GM18520 (cell line): ENCODE data around the gene NTNG1.

Source experiments
- ATAC-seq: cut with Tn5 transposase; IDR thresholded peaks from one replicate; pipeline ENCODE4 v1.9.1; 2021; ENCODE audit not compliant: unreplicated experiment

NTNG1 gene

DNA sequence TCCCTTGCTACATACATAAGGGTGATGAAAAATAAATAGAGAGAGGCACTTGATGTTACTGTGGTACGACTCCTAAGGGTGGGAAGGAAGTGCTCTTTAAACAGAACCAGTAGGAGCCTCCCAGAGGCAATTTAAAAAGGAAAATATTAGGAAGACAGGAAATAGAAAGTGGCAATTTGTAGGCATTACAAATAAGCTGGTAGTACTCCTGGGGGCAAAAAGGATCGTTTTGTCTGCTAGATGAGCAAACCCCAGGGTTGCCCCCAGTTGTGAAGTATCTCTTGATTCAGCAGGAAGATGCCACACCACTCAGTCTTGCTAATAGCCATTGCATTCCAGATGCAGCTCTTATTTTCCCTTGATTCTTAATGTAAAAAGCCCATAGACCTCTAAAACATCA is 303.0 kb downstream of the NTNG1 start:
- ATAC-seq = no peak

DNA sequence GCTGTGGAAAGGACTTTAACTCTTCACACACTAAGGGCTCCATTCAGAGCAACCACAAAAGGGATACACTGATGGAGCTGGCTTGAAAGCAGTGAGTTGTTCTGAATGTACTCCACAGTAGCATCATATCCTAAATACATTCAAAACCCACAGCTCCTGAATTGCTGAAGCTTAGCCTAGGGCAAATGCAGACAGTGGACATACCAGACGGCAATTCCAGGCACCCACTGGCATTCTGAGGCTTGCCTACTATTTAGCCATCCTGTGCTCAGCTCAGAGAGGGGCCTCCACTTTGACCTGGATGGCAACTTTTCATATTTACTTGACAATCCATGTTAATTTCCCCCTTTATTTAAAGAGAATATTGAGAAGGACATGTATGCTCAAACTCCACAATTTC is 303.5 kb downstream of the NTNG1 start:
- ATAC-seq = no peak

DNA sequence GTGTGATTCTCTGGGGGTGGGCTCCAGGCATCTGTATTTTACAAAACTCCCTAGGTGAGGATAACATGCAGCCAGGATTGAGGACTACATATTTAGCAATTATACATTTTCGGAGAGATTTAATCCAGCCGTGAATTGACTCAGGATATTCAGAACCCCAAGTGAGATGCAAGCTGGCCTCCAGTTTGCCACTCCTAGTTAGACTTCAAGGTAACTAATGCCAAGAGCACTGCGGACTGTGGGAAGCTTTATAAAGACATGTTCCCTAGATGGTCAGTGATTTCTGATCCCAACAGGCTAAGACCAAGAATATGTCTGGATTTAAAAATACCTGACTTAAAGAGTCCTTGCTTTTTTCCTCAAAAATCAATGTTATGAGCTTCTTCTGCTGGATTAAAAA is 308.5 kb downstream of the NTNG1 start:
- no peak for ATAC-seq

DNA sequence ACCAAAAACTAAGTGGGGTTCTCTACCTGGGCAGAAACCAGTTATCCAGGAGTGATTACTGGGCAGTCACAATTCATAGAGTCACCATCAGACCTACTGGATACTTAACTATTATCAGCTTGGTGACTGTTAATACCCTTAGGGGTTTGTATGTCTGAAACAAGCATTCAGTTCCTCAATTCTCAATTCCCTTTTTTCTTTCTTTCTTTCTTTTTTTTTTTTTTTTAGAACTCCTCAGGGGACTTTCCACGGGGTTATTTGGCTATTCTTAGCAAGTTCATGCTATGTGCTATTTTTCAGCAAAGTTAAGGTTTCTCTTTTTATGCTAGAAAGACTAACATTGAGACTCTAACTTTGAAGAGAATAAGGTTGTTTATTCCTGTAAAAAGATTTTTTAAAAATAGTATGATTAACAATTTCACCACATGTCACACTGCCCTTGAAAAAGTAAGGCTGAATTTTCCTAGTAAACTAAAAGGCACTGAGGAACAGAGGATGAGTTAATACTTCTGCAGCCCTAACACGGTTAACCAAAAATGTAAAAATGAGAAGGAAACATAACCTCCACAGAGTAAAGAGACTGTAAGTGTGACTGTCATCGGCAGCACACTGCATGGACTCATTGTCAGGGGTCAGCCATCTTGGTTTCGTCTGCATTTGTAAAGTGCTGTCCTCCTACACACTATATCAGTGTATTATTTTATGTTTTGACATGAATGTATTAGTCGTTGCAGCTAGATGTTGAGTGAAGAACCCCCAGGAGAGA is 310.2 kb downstream of the NTNG1 start:
- ATAC-seq = peak; percentile 82

DNA sequence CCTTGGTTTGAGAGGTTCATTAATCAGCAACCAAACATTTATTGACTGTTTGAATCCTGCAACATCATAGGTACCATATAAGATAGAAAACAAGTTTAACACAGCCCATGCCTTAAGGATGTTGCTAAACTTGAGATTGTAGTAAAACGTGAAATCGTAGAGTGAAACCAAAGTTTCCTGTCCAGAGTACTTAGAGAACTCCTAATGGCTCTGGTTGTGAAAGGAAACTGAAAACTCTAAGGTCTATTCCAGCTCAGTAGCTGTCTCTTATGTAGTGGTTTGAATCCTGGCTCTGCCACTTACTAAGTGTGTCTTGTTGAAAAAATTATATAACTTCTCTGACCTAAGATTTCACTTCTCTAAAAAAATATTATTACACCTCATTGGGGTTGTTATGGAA is 310.9 kb downstream of the NTNG1 start:
- peak; percentile 33 for ATAC-seq

DNA sequence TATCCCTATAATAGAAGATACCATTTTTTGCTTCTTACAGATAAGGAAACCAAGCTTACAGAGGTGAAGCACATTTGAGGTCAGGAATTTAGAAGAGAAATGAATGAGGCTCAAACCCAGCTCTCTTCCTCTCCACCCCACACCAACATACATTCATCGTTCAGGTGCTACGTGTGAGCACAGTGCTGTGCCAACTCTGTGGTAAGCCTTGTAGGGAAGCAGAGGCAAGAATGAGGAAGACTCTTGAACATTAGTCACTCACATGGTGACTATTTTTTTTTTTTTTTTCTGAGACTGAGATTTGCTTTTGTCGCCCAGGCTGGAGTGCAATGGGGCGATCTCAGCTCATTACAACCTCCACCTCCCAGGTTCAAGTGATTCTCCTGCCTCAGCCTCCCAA is 314.0 kb downstream of the NTNG1 start:
- ATAC-seq = no peak

DNA sequence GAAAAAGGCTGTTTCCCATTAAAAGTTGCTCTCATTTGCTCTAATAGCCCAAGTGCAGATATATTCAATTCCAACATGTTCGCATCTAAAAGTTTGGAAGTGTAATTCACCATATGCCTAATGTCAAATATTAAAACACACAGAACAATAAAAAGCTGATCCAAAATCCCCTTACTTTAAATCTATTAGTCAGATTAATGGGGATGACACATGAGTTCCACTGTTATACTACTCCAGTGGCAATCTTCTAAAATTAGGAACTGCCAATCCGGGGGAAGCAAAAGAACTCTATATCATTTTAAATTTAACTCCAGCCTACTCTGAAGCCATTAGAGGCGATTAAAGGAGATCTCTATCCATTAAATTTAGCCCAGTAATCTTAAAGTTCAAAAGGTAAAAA is 317.1 kb downstream of the NTNG1 start:
- ATAC-seq = no peak

DNA sequence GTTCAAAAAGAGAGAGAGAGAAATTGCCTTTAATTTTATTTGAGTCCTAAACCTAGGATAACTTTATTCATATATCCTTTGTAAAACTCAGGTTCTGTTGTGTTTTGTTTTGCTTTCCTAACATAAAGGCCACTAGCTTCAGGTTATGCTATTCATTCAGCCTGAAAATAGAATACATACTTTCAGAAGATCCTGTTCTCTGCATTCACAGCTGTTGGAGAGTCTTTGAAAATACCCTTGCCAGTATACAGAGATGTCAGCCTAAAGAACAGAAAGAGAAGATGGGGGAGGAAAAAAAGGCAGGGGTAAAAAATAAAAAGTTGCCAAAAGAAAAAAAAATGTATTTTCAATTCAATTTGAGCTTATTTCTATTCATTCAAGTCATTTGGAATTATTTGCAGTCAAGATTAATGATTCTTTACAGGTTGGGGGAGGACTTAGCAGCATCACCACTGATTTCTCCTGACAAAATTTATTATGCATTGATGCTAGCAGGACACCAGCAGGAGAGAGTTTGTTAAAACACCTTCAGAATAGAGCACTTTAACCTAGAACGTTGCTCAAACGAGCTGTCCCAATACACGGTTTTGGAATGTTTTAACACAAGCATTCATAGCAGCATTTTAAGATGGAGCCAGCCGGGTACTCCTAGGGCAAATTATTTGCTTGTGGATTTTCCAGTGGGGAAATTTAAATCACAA is 318.5 kb downstream of the NTNG1 start:
- no peak for ATAC-seq

DNA sequence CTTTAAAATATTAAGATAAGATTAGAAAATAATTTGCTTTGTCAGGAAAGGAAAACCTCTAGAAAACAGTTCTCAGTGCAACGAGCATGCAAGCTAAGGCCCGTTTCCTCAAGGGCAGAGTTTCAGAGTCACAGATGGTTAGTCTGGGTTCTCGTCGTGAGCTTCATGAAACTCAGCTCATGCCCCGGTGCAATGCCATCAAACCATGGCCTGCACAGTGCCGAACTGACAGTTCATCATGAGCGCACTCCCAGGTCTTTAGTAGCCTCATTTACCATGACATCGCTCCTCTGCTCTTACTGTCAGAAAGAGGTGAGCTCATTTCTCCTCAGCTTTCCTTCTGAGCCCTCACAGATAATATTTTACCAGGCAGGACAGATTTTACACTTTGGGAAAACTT is 319.2 kb downstream of the NTNG1 start:
- peak; percentile 58 for ATAC-seq

DNA sequence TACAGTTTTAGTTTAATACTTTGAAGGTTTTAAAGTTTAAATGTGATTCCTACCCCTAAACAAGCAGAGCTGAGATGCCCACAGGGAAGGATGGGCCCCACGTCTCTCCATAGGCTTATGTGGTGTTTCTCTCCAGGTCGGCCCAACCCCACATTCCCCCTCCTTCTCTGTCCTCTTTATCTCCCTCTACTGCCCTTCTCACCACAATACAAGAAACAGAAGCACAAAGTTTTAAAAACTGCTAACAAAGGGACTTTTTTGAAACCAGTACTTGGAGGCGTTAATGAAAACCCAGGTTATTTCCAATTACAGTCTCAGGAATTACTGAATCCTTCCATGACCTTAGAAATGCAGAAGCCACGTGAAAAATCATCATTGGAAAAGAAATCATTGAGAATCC is 324.0 kb downstream of the NTNG1 start:
- ATAC-seq = no peak

DNA sequence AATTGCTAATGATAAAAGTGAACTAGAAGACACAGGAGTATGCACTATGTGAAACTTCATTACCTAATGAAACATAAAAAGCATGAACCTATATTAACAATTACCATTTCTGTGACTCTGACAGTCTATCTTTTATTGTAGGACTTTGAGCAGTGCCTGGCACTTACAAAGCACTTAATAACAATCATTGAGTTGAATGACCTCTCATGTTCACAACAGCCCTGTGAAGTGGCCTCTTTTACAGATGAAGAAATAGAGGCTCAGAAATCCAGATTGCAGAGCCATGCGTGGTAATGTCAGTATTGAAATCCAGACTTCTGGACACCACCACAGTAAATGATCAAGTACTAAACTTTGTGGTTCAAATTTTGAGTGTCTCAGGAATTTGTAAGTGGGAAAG is 326.4 kb downstream of the NTNG1 start:
- no peak for ATAC-seq

DNA sequence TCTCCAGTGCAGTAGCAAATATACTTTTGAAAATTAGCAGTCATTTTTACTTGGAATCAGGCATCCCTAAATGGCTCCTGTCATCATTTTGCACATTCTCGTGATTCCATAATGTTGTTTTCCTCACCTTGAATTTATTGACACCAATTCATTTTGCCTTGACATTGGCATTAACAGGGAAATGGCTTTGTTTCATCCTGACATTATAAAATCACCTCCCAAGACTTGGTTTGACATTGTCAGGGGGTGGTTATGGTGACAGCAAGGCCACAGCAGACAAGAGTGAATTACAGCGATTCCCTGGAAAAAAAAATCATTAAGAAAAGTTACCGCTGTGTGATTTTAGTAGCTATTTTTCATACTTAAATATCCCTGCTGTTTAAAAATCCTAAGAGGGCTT is 327.0 kb downstream of the NTNG1 start:
- no peak for ATAC-seq

DNA sequence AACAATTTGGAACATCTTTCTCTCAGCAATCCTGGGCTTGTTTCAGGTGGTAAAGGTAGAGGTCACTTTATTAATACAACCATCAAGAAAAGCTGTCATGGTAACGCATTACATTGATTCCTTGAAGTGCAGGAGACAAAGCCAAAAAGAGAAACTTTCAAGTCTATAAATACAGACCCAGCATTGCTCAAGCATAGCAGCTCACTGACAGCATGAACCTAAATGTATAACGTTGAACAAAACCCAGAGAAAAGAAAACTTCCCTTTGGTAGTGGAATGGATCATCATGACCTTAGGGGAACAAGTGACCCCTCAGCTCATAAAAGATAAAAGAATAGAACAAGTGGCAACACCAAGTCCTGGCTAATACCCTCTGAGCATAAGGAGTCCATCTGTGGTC is 332.2 kb downstream of the NTNG1 start:
- no peak for ATAC-seq

DNA sequence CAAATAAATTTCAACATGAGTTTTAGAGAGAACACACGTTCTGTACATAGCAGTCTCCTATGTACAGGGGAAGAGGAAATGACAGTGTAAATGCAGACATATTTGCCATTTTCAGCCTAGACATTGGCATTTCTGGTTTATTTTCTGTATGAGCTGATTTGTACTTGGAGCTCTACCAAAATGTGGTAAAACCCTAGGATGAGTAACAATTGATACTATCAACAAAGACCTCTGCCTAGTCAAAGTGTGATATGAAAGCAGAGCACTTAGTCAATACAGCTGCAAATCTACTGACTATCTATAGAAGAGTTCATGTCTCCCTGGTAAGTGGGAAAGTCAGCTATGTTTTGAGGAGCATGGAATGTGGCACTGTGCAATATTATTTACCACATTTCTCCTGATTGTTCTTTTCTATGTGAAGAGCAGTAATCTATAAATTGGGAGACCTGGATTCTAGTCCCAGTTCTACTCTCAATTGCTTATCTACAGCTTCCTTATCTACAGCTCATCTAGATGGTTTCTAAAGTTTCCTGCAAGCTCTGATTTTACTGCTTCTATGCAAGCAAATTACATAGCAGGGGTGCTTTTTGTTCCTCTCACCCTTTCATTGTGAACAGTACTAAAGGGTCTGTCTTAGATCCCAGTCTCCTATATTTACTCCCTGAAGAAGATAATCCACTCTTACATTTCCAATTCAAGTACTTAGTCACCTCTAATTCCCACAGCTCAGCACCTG is 334.2 kb downstream of the NTNG1 start:
- peak; percentile 87 for ATAC-seq

DNA sequence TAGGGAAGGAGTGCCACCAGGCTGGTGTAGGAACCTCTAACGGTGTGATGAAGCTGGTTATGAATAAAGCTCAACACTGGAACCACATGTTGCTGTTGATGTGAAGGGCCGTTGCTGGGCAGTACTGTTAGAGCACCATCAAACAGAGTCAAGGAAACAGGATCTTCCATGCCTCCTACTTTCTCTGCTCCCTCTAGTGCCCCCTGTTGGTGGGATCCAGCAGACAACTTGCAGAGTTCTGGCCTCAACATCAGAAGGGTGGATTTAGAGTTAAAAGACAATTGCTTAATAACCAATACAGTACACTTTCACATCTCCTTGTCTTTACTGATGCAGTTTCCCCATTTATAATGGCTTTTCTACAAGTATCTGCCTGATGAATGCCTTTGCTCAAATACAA is 336.4 kb downstream of the NTNG1 start:
- no peak for ATAC-seq

DNA sequence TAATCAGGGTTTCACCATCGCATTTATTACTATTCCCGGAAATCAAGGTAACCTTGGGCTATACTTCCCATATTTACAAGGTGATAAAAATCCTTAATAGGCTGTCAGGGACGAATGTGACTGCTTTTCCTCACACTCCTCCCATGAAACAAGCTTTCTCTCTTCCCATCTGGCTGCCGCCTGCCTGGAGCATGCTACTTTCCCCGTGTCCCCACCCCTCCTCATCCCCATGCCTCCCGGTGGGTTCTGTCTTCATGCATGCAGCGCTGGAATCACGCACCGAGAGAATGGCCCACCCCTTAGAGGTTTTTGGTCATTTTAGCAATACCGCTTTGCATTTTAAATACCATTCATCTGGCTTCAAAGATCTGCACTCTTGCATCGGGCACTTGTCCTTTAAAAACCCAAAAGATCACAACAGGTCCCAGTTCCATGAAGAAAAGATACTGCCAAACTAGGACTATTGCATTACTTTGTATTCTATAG is 339.1 kb downstream of the NTNG1 start:
- ATAC-seq = no peak

DNA sequence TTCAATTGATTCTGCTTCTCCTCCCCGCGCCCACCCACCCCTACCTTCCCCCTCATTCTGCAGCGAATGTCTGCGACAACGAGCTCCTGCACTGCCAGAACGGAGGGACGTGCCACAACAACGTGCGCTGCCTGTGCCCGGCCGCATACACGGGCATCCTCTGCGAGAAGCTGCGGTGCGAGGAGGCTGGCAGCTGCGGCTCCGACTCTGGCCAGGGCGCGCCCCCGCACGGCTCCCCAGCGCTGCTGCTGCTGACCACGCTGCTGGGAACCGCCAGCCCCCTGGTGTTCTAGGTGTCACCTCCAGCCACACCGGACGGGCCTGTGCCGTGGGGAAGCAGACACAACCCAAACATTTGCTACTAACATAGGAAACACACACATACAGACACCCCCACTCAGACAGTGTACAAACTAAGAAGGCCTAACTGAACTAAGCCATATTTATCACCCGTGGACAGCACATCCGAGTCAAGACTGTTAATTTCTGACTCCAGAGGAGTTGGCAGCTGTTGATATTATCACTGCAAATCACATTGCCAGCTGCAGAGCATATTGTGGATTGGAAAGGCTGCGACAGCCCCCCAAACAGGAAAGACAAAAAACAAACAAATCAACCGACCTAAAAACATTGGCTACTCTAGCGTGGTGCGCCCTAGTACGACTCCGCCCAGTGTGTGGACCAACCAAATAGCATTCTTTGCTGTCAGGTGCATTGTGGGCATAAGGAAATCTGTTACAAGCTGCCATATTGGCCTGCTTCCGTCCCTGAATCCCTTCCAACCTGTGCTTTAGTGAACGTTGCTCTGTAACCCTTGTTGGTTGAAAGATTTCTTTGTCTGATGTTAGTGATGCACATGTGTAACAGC is 339.9 kb downstream of the NTNG1 start:
- no peak for ATAC-seq

DNA sequence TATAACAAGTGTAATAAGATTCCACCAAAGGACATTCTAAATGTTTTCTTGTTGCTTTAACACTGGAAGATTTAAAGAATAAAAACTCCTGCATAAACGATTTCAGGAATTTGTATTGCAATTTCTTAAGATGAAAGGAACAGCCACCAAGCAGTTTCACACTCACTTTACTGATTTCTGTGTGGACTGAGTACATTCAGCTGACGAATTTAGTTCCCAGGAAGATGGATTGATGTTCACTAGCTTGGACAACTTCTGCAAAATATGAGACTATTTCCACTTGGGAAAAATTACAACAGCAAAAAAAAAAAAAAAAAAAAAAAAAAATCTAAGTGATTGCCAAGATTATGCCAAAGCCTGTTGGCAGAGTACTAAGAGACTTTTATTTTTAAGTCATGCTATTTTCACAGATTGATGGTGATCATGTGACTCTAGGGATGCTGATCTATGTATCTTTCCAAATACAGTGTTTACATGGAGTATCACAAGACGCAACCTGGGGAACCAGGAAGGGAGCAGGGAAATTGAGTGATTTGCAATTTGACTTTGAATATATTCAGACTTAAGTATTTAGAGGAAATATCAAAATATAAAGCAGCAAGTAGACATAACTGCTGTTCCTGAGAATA is 341.0 kb downstream of the NTNG1 start:
- no peak for ATAC-seq

DNA sequence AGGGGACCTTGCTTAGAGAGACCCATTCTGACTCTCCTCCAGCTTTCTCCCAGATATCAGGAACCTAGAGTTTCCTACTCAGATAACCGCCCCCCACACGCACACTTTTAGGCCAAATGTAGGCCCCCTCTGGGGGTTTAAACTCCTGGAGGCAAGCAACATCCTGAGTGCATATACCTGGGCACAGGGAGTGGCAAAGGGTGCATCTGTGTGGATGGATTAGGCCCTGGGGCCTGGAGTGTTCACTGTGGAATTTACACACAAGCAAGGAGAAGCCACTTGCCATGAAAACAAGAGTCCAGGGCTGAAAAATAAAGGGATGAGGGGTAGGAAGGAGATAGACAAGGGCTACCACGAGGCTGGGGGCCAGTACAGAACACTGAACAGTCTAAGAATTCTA is 343.1 kb downstream of the NTNG1 start:
- ATAC-seq = no peak

DNA sequence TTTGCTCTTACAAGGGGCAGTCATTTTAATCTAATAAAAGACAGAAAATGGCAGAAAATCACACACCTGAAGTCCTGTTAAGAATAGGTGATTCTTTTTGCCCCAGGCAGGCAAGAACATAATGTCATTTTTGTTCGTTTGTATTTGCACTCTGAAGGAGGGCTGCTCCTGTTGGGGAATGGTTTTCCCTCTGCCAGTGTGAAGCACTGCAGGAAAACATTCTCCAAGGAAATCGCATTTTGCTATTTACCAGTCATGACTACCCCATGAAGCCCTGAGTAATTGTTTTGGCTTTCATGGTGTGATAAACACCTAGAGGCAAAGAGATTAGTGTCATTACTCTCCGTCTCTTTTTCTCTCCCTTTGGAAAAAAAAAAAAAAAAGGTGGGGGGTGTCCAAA is 345.5 kb downstream of the NTNG1 start:
- no peak for ATAC-seq

DNA sequence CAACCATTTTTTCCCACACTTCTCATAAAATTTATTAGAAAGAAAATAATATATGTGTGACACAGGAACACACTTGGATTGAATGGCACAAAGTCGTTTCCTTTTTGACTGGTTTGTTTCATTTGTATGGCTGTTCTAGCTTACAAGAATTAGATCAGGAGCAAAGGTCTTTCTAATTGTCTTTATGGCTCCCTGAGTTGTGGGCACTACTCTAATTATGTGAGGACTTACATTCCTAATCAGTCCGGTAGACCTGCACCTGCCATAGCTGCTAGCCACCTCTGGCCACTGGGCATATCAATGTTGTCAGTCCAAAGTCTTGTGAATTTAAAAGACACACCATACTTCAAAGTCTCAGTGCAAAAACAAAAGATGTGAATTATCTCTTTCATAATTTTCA is 346.7 kb downstream of the NTNG1 start:
- ATAC-seq = no peak
